ENCODE measurements around the gene BAIAP2L1.

BAIAP2L1 gene

GRCh38 chr7:98286093-98286539 lies 114.8 kb downstream of the BAIAP2L1 start:
- peaks cover 30% of the 10 kb centered on the region for H3K4me1 ChIP-seq (ENCODE audit: low read length)
- peaks cover 76% of the 10 kb centered on the region for H3K79me2 ChIP-seq (ENCODE audit: low read length)
- no peaks in the 10 kb centered on the region for H4K20me1 ChIP-seq (ENCODE audit: insufficient read depth, low read length)
- no peak for TF ChIP-seq EZH2phosphoT487 (IDR thresholded peaks at IDR 0.05; ENCODE audit: low read length)
- no peak for TF ChIP-seq EZH2 (optimal IDR thresholded peaks at IDR 0.05; ENCODE audit: low read depth, low read length)
- no peak for TF ChIP-seq CTCF (IDR thresholded peaks at IDR 0.05; ENCODE audit: low read length)
- H3F3A ChIP-seq (ENCODE audit: insufficient read depth, low read length) = peaks cover 9% of the 10 kb centered on the region
- H3K27me3 ChIP-seq (replicated peaks; ENCODE audit: insufficient read depth, low read length) = no peaks in the 10 kb centered on the region
- DNase-seq = no peak
- H2AFZ ChIP-seq (ENCODE audit: low read length) = no peak overlapping the region
- H3K4me2 ChIP-seq (ENCODE audit: low read depth, low read length) = no peak overlapping the region
- no peaks in the 10 kb centered on the region for H3K9me3 ChIP-seq (replicated peaks; ENCODE audit: insufficient read depth, low read length)
- no peak overlapping the region for H3K4me3 ChIP-seq (ENCODE audit: low read length)
- H3K9me2 ChIP-seq (replicated peaks; ENCODE audit: insufficient read depth, low read length) = no peaks in the 10 kb centered on the region
- no peak overlapping the region for H3K9ac ChIP-seq (ENCODE audit: low read length)
- no peak overlapping the region for H3K27ac ChIP-seq (ENCODE audit: low read length)
- no peaks in the 10 kb centered on the region for H3K36me3 ChIP-seq (replicated peaks; ENCODE audit: insufficient read depth, low read length)

- Histone ChIP-seq H3K9me3 (replicated peaks; ENCODE audit: insufficient read depth, low read length) (no peaks in the 10 kb centered on the region), H3K9ac (ENCODE audit: low read length) (no peak overlapping the region), H3K4me2 (ENCODE audit: low read depth, low read length) (no peak overlapping the region), H2AFZ (ENCODE audit: low read length) (no peak overlapping the region), H3K27ac (ENCODE audit: low read length) (no peak overlapping the region), H3K79me2 (ENCODE audit: low read length) (peaks cover 69% of the 10 kb centered on the region), H3F3A (ENCODE audit: insufficient read depth, low read length) (peaks cover 15% of the 10 kb centered on the region), H3K4me1 (ENCODE audit: low read length) (peaks cover 30% of the 10 kb centered on the region), H3K4me3 (ENCODE audit: low read length) (no peak overlapping the region), H4K20me1 (ENCODE audit: insufficient read depth, low read length) (no peaks in the 10 kb centered on the region), H3K36me3 (replicated peaks; ENCODE audit: insufficient read depth, low read length) (no peaks in the 10 kb centered on the region), H3K27me3 (replicated peaks; ENCODE audit: insufficient read depth, low read length) (no peaks in the 10 kb centered on the region), H3K9me2 (replicated peaks; ENCODE audit: insufficient read depth, low read length) (no peaks in the 10 kb centered on the region)
- DNase-seq = no peak
- no peak for TF ChIP-seq EZH2phosphoT487 (IDR thresholded peaks at IDR 0.05; ENCODE audit: low read length)
- no peak for TF ChIP-seq CTCF (IDR thresholded peaks at IDR 0.05; ENCODE audit: low read length)
- TF ChIP-seq EZH2 (optimal IDR thresholded peaks at IDR 0.05; ENCODE audit: low read depth, low read length) = no peak
Measured at GRCh38 chr7:98285157-98286092, 115.5 kb downstream of the BAIAP2L1 start.

- H3K27me3 ChIP-seq (replicated peaks; ENCODE audit: insufficient read depth, low read length) = no peaks in the 10 kb centered on the region
- no peak overlapping the region for H3K4me3 ChIP-seq (ENCODE audit: low read length)
- H3K79me2 ChIP-seq (ENCODE audit: low read length) = peaks cover 69% of the 10 kb centered on the region
- no peaks in the 10 kb centered on the region for H4K20me1 ChIP-seq (ENCODE audit: insufficient read depth, low read length)
- no peak overlapping the region for H3K9ac ChIP-seq (ENCODE audit: low read length)
- H3K4me1 ChIP-seq (ENCODE audit: low read length) = peaks cover 25% of the 10 kb centered on the region
- no peak for DNase-seq
- no peaks in the 10 kb centered on the region for H3K9me3 ChIP-seq (replicated peaks; ENCODE audit: insufficient read depth, low read length)
- TF ChIP-seq EZH2 (optimal IDR thresholded peaks at IDR 0.05; ENCODE audit: low read depth, low read length) = no peak
- TF ChIP-seq EZH2phosphoT487 (IDR thresholded peaks at IDR 0.05; ENCODE audit: low read length) = no peak
- TF ChIP-seq CTCF (IDR thresholded peaks at IDR 0.05; ENCODE audit: low read length) = no peak
- no peak overlapping the region for H2AFZ ChIP-seq (ENCODE audit: low read length)
- H3K27ac ChIP-seq (ENCODE audit: low read length) = no peak overlapping the region
- H3K9me2 ChIP-seq (replicated peaks; ENCODE audit: insufficient read depth, low read length) = no peaks in the 10 kb centered on the region
- peaks cover 12% of the 10 kb centered on the region for H3F3A ChIP-seq (ENCODE audit: insufficient read depth, low read length)
- no peak overlapping the region for H3K4me2 ChIP-seq (ENCODE audit: low read depth, low read length)
- H3K36me3 ChIP-seq (replicated peaks; ENCODE audit: insufficient read depth, low read length) = no peaks in the 10 kb centered on the region
Measured at GRCh38 chr7:98284335-98285036, 116.4 kb downstream of the BAIAP2L1 start.
